Lung (tissue), 12 donors: ENCODE measurements around the gene ARHGEF4. TPM values are rescaled to one million over a fixed set of nuclear protein-coding genes. Genes with fewer than 3 reads are reported as not detected.

ENCODE experiments used
- ATAC-seq: fragments of 200-7000 bp; cut with Tn5 transposase; one replicate; pipeline ENCODE4 v1.9.1; 2020; ENCODE audit warnings: moderate number of reproducible peaks; ENCODE audit not compliant: insufficient read depth, low FRiP score
- DNase-seq, 3 donors: peaks; one replicate each; pipeline ENCODE4 v3.0.0-alpha.2; 2013 to 2017
- H3K27ac ChIP-seq, 2 donors: one replicate each; pipeline ENCODE4 v1.5.1; 2013; ENCODE audit warnings: mild to moderate bottlenecking in 2 of 2, moderate library complexity in 2 of 2, control low read depth in 1 of 2, inconsistent platforms in 1 of 2, low read depth in 1 of 2, low read length in 1 of 2
- H3K27me3 ChIP-seq, 3 donors: one replicate each; pipeline ENCODE4 v1.5.1; 2013; ENCODE audit warnings: low read length in 2 of 3; ENCODE audit not compliant: control insufficient read depth in 3 of 3, insufficient read depth in 3 of 3
- H3K36me3 ChIP-seq, 4 donors: one replicate each; pipeline ENCODE4 v1.5.1; 2013; ENCODE audit warnings: low read length in 4 of 4, mild to moderate bottlenecking in 1 of 4, moderate library complexity in 1 of 4; ENCODE audit not compliant: control insufficient read depth in 4 of 4, insufficient read depth in 4 of 4
- H3K4me1 ChIP-seq, 5 donors: one replicate each; pipeline ENCODE4 v1.5.1; 2013; ENCODE audit warnings: low read length in 5 of 5, mild to moderate bottlenecking in 2 of 5, moderate library complexity in 1 of 5; ENCODE audit not compliant: control insufficient read depth in 5 of 5, insufficient read depth in 5 of 5
- H3K4me3 ChIP-seq: one replicate; pipeline ENCODE4 v1.5.1; 2013; ENCODE audit warnings: mild to moderate bottlenecking, control low read depth, moderate library complexity
- H3K9ac ChIP-seq, 2 donors: one replicate each; pipeline ENCODE4 v1.5.1; 2013; ENCODE audit warnings: low read length in 2 of 2, control low read depth in 1 of 2; ENCODE audit not compliant: insufficient read depth in 1 of 2
- H3K9me3 ChIP-seq, 4 donors: one replicate each; pipeline ENCODE4 v1.5.1; 2013; ENCODE audit warnings: low read length in 3 of 4, mild to moderate bottlenecking in 1 of 4, moderate library complexity in 1 of 4; ENCODE audit not compliant: control insufficient read depth in 4 of 4, insufficient read depth in 3 of 4
- CTCF ChIP-seq: IDR thresholded peaks from 2 replicates; pipeline ENCODE4 v1.5.1; 2012; ENCODE audit warnings: mild to moderate bottlenecking; ENCODE audit errors: control extremely low read depth, extremely low read depth
- WGBS, 2 donors: extraction: QIAGEN DNeasy Blood & Tissue Kit; methylation state at CpG; one replicate each; pipeline ENCODE4 v1.1.7; 2013; 5-methylcytosine and 5-hydroxymethylcytosine counted together
- polyA plus RNA-seq, 2 donors: library from polyadenylated mRNA; stranded (reverse); fragments of 200-250 nt; gene quantifications; one replicate each; pipeline ENCODE4 v1.2.1, GENCODE V29; 2013
- total RNA-seq, 2 donors: library from RNA; depleted of rRNA in 1 of 2; stranded (reverse); fragments of >200 nt in 1 of 2; gene quantifications; one replicate each; pipeline ENCODE4 v1.2.1, GENCODE V29; 2014 to 2021
- donor health status: control.
- donor health status: control.
- donor health status: Bipolar disorder and iron deficiency.
- donor health status: healthy.
- donor health status: DM: yes; HTN: yes; CAD: no.

The ARHGEF4 gene
- total and polyA plus RNA-seq, 4 donors: 1.8 to 15.9 (median 6.9) TPM

- no peak for ATAC-seq
- no peak for TF ChIP-seq CTCF
- no peaks in the 10 kb centered on the region for H3K4me1 ChIP-seq
- no peaks in the 10 kb centered on the region for H3K27me3 ChIP-seq
- H3K27ac ChIP-seq: no peak overlapping the region
- peaks cover 0 to 2% (median 0%) of the 10 kb centered on the region in 4 donors for H3K9me3 ChIP-seq
- DNase-seq: no peak
- H3K36me3 ChIP-seq: no peaks in the 10 kb centered on the region
- H3K9ac ChIP-seq: no peak overlapping the region
- H3K4me3 ChIP-seq: no peak overlapping the region
- 90 to 94% methylated on average over 11 of the region's 11 CpGs for WGBS, 2 donors
Observed at GRCh38 chr2:131004446-131005209, 167.9 kb downstream of the ARHGEF4 start.

GRCh38 chr2:131005216-131005935 is 168.7 kb downstream of the ARHGEF4 start:
- no peaks in the 10 kb centered on the region for H3K4me1 ChIP-seq
- no peaks in the 10 kb centered on the region for H3K27me3 ChIP-seq
- TF ChIP-seq CTCF: no peak
- H3K27ac ChIP-seq: no peak overlapping the region
- no peak for ATAC-seq
- H3K36me3 ChIP-seq: no peaks in the 10 kb centered on the region
- no peak for DNase-seq
- H3K9ac ChIP-seq: no peak overlapping the region
- 81 to 84% methylated on average over 16 of the region's 16 CpGs for WGBS, 2 donors
- peaks cover 0 to 2% (median 0%) of the 10 kb centered on the region in 4 donors for H3K9me3 ChIP-seq
- H3K4me3 ChIP-seq: no peak overlapping the region

- WGBS, 2 donors: 94 to 96% methylated on average over 2 of the region's 2 CpGs
- Histone ChIP-seq H3K4me3 (no peak overlapping the region), H3K4me1 (no peaks in the 10 kb centered on the region), H3K27ac (no peak overlapping the region), H3K27me3 (no peaks in the 10 kb centered on the region), H3K9ac (no peak overlapping the region), H3K9me3 (peaks cover 0 to 2% (median 0%) of the 10 kb centered on the region in 4 donors), H3K36me3 (no peaks in the 10 kb centered on the region)
- no peak for TF ChIP-seq CTCF
- no peak for ATAC-seq
- DNase-seq: no peak
Observed at GRCh38 chr2:131006561-131006960, 169.8 kb downstream of the ARHGEF4 start.
